Esophagus squamous epithelium (tissue), 5 donors: ENCODE results near the gene RNF144A. TPM values are rescaled to one million over a fixed set of nuclear protein-coding genes. Genes with fewer than 3 reads are reported as not detected.

Source experiments
- DNase-seq: peaks from one replicate; lab custom pipeline; 2025; lab: John Stamatoyannopoulos, UW
- H3K27ac ChIP-seq, 4 donors: fragments of 200-600 bp; sonication (generic); one replicate each; pipeline ENCODE4 v1.5.1; 2016 to 2019; ENCODE audit warnings: mild to moderate bottlenecking in 1 of 4
- H3K27me3 ChIP-seq, 4 donors: fragments of 200-600 bp; sonication (generic); 1 replicate in 3 of 4; 2 replicates in 1 of 4; pipeline versions ENCODE4 v1.5.1 to v1.6.0; 2017 to 2021; ENCODE audit warnings: antibody characterized with exemption in 1 of 4
- H3K36me3 ChIP-seq, 3 donors: fragments of 200-600 bp; sonication (generic); one replicate each; pipeline ENCODE4 v1.5.1; 2016 to 2019
- H3K4me1 ChIP-seq, 3 donors: fragments of 200-600 bp; sonication (generic); one replicate each; pipeline ENCODE4 v1.5.1; 2017 to 2019
- H3K4me3 ChIP-seq, 4 donors: fragments of 200-600 bp; sonication (generic); 1 replicate in 3 of 4; 2 replicates in 1 of 4; pipeline ENCODE4 v1.5.1; 2016 to 2019; ENCODE audit warnings: mild to moderate bottlenecking in 2 of 4, moderate library complexity in 1 of 4
- H3K9me3 ChIP-seq, 3 donors: fragments of 200-600 bp; sonication (generic); one replicate each; pipeline ENCODE4 v1.5.1; 2016 to 2019
- POLR2A ChIP-seq, 4 donors: fragments of 450-650 bp; IDR thresholded peaks; one replicate each; pipeline ENCODE4 v1.6.1; 2017; ENCODE audit warnings: antibody characterized with exemption in 4 of 4, mild to moderate bottlenecking in 4 of 4, moderate library complexity in 3 of 4
- WGBS, 2 donors: methylation state at CpG; one replicate each; pipeline ENCODE4 v1.1.5; 2018; 5-methylcytosine and 5-hydroxymethylcytosine counted together
- intact Hi-C: fragments of 100-400 bp; cut with DNase I; formaldehyde crosslinking; loops from one replicate; pipeline ENCODE4 v1.15.0; 2022
- total RNA-seq, 4 donors: library from RNA; depleted of rRNA; stranded (reverse); fragments of >200 nt; gene quantifications; one replicate each; pipeline ENCODE4 v1.1.0, GENCODE V29; 2016
- TF ChIP-seq, protein P1 (sequence below), 6 experiments: fragments of 450-650 bp in 4 of 6; fragments of 200-600 bp in 2 of 6; sonication (generic) in 2 of 6; IDR thresholded peaks; one replicate each; pipeline ENCODE4 v1.5.1; 2016 to 2019; ENCODE audit warnings: antibody characterized with exemption in 6 of 6, mild to moderate bottlenecking in 4 of 6, moderate library complexity in 4 of 6
- donor health status: DM: yes; HTN: yes; CAD: no.

Gene RNF144A
- total RNA-seq, 4 donors from 2014 or later: 6.2 to 11.6 (median 8.2) TPM

DNA sequence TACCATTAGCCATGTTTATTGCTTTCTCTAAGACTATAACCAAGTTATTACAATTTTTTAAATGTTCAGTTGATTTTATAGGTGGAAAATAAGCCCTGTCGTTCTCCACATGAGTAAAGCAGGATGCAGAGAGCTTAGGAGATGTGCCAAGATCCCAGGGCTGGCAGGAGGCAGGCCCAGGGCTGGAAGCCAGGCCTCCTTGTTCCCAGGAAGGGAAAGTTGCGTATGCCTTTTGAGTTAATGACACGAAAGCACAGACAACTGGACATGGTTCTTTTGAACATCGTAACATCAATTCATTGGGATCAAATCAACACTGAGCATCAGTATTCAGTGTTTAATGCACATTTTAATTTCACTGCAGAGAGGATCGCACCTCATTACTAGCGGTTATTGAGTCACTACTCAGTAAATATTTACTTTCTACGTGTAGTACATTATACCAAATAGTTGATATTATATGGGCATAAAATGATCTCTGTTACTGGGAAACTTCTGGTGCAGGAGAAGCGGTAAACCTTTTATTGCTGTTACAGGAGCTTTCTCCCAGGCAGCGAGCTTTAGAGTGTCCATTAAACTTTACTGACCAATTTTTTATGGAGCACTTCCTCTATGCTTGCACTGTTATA, 60.0 kb downstream of the RNF144A start:
- Histone ChIP-seq H3K36me3 (no peaks in the 10 kb centered on the region), H3K4me3 (no peak overlapping the region), H3K9me3 (no peaks in the 10 kb centered on the region), H3K27me3 (no peaks in the 10 kb centered on the region), H3K27ac (no peak overlapping the region), H3K4me1 (peaks cover 0 to 10% (median 0%) of the 10 kb centered on the region in 3 donors)
- WGBS, 2 donors: 41 to 46% methylated on average over 9 of the region's 9 CpGs
- TF ChIP-seq, protein P1, sequence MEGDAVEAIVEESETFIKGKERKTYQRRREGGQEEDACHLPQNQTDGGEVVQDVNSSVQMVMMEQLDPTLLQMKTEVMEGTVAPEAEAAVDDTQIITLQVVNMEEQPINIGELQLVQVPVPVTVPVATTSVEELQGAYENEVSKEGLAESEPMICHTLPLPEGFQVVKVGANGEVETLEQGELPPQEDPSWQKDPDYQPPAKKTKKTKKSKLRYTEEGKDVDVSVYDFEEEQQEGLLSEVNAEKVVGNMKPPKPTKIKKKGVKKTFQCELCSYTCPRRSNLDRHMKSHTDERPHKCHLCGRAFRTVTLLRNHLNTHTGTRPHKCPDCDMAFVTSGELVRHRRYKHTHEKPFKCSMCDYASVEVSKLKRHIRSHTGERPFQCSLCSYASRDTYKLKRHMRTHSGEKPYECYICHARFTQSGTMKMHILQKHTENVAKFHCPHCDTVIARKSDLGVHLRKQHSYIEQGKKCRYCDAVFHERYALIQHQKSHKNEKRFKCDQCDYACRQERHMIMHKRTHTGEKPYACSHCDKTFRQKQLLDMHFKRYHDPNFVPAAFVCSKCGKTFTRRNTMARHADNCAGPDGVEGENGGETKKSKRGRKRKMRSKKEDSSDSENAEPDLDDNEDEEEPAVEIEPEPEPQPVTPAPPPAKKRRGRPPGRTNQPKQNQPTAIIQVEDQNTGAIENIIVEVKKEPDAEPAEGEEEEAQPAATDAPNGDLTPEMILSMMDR (IDR thresholded peaks at IDR 0.05): no peak
- no peak for TF ChIP-seq POLR2A (IDR thresholded peaks at IDR 0.05)
- intact Hi-C loops: no loop called here
- DNase-seq: no peak

DNA sequence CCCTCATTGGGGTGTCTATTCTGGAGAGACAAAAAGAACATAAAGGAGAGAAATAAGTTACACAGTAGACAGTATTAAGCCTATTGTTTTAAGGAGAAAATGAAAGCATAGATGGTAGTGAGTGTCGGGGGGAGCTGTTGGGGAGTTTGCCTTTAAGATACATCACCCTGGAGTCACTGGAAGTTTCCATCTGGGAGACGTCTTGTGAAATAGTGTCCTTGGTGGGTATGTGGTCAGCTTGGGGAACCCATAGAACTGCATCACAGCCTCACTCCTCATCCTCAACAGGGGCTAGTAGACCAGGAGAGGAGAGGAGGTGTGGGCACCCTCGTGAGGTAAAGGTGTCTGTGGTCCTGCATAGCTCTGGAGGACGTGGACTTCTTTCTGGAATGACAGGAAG, 60.6 kb downstream of the RNF144A start:
- Histone ChIP-seq H3K27me3 (no peaks in the 10 kb centered on the region), H3K27ac (no peak overlapping the region), H3K9me3 (no peaks in the 10 kb centered on the region), H3K36me3 (no peaks in the 10 kb centered on the region), H3K4me3 (no peak overlapping the region), H3K4me1 (peaks cover 0 to 10% (median 0%) of the 10 kb centered on the region in 3 donors)
- 80 to 85% methylated on average over 4 of the region's 4 CpGs for WGBS, 2 donors
- TF ChIP-seq POLR2A (IDR thresholded peaks at IDR 0.05): no peak
- TF ChIP-seq, protein P1 (IDR thresholded peaks at IDR 0.05): no peak
- DNase-seq: no peak
- intact Hi-C loops: no loop called here

DNA sequence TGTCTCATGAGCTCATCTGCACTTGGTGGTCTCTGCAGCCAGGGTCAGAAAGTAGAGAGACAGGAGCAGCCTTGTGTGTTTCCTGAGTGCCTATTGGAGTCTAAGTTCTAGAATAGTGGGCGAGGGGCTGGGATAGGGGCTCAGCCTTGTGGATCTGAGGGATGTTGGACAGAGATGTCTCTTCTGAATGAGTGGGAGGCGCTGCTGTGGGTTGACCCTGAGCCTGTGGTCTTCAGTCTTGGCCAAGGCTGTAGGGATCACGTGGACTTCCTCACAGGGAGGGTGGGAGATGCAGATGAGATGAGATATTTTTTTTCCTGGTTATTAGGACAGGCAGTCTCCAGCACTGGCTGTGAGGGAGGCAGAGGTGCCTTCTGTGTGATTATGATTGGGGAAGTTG, 61.8 kb downstream of the RNF144A start:
- no peak for TF ChIP-seq POLR2A (IDR thresholded peaks at IDR 0.05)
- TF ChIP-seq, protein P1 (IDR thresholded peaks at IDR 0.05): no peak
- no peaks in the 10 kb centered on the region for H3K27me3 ChIP-seq
- H3K36me3 ChIP-seq: no peaks in the 10 kb centered on the region
- WGBS, 2 donors: 82 to 95% methylated on average over 3 of the region's 3 CpGs
- intact Hi-C loops: no loop called here
- peaks cover 0 to 10% (median 0%) of the 10 kb centered on the region in 3 donors for H3K4me1 ChIP-seq
- no peak overlapping the region for H3K4me3 ChIP-seq
- H3K9me3 ChIP-seq: no peaks in the 10 kb centered on the region
- H3K27ac ChIP-seq: no peak overlapping the region
- DNase-seq: no peak

DNA sequence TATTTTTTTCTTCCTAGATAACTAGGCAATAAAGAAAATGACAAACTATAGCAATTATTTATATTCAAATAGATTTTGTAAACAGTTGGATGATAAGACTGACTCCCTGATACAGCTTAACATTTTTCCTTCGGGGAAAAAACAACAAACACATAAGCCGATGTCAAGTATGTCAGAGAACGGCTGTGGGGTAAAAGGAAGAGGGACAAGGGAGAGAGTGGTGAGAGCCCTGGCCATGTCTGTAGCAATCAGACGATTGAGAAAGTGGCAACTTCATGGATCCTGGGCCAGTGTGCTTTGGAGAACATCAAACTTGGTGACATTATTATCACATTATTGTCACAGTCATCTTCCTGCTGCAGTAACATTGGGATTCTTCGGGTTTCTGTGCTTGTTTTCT, 65.2 kb downstream of the RNF144A start:
- TF ChIP-seq, protein P1 (IDR thresholded peaks at IDR 0.05): no peak
- TF ChIP-seq POLR2A (IDR thresholded peaks at IDR 0.05): no peak
- Histone ChIP-seq H3K4me3 (no peak overlapping the region), H3K4me1 (peaks cover 0 to 15% (median 0%) of the 10 kb centered on the region in 3 donors), H3K9me3 (no peaks in the 10 kb centered on the region), H3K27me3 (no peaks in the 10 kb centered on the region), H3K27ac (no peak overlapping the region), H3K36me3 (no peaks in the 10 kb centered on the region)
- intact Hi-C loops: no loop called here
- DNase-seq: no peak
- WGBS, 2 donors: 59 to 81% methylated on average over 5 of the region's 5 CpGs

DNA sequence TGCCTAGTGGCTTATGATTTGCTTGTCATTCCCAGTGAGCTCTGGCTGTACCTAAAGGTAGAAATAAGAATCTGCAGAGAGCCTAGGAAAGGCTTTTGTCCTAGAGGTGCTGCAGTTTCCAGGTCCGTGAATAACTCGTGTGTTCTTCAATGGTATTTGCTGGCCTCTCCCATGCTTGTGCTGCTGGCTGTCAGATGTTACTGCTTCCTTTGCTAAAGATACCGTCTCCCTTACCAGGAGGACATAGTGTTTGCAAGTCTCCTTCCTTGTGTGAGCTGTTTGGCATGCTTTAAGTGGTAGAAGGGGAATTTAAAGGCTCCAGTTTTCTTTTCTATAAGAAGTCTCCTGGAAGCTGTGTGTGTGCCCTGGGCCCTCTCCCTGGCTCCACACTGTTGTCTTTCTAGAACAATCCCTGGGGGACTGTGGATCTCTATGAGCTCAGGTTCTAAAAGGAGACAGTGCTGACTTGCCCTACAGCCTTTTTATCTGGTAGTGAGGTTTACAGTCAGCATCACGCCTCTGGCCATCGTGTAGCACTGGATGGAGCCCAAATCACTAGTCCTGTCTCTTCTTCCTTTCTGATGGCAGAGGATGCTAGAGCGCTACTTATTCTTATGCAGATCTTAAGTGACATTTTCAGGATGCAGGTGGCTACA, 65.8 kb downstream of the RNF144A start:
- no peak overlapping the region for H3K27ac ChIP-seq

More for the DNA sequence above, 65.8 kb downstream of the RNF144A start:
- WGBS, 2 donors: 69 to 84% methylated on average over 6 of the region's 6 CpGs
- no peak overlapping the region for H3K4me3 ChIP-seq
- TF ChIP-seq, protein P1 (IDR thresholded peaks at IDR 0.05): no peak
- no peak for TF ChIP-seq POLR2A (IDR thresholded peaks at IDR 0.05)
- peaks cover 0 to 13% (median 0%) of the 10 kb centered on the region in 3 donors for H3K4me1 ChIP-seq
- no peaks in the 10 kb centered on the region for H3K9me3 ChIP-seq
- intact Hi-C loops: no loop called here
- no peaks in the 10 kb centered on the region for H3K27me3 ChIP-seq
- DNase-seq: no peak
- H3K36me3 ChIP-seq: no peaks in the 10 kb centered on the region
